ENCODE results near the gene PAPSS2. TPM values are rescaled to one million over a fixed set of nuclear protein-coding genes. Genes with fewer than 3 reads are reported as not detected.

The PAPSS2 gene
- total and polyA plus RNA-seq, 7 experiments from 2014 or later, result 0.05 to 1.6 (median 0.22) TPM

- H3K4me3 ChIP-seq (ENCODE audit: low read length), result no peak overlapping the region
- H3K36me3 ChIP-seq (ENCODE audit: control insufficient read depth in 2 of 3, insufficient read depth in 3 of 3, low read length in 3 of 3), result no peaks in the 10 kb centered on the region
- H3K4me1 ChIP-seq (ENCODE audit: control insufficient read depth in 2 of 2, insufficient read depth in 2 of 2, low read length in 2 of 2), result no peaks in the 10 kb centered on the region
- intact Hi-C loops (cut with micrococcal nuclease), result no loop called here
- Mint-ChIP-seq H3K36me3 (no peaks in the 10 kb centered on the region), H3K27me3 (peaks cover 6 to 18% (median 15%) of the 10 kb centered on the region in 5 donors), H3K4me3 (no peak overlapping the region), H3K9me3 (no peaks in the 10 kb centered on the region), H3K27ac (no peak overlapping the region), H3K4me1 (peaks cover 0 to 2% (median 0%) of the 10 kb centered on the region in 7 donors)
- no peak overlapping the region for H3K27ac ChIP-seq (ENCODE audit: low read depth, low read length)
- no peaks in the 10 kb centered on the region for H3K9me3 ChIP-seq (ENCODE audit: control insufficient read depth in 2 of 3, low read length in 3 of 3)
- POLR2A ChIA-PET, result no interaction called here
- H3K27me3 ChIP-seq (ENCODE audit: control insufficient read depth in 2 of 2, insufficient read depth in 2 of 2, low read length in 2 of 2), result no peaks in the 10 kb centered on the region
- DNase-seq (no peak), ATAC-seq (no peak)
- CTCF ChIA-PET, result no interaction called here
Observed at GRCh38 chr10:87674943-87675342, 15.3 kb downstream of the PAPSS2 start.

GRCh38 chr10:87675396-87676376 is 16.0 kb downstream of the PAPSS2 start:
- Histone ChIP-seq H3K9me3 (ENCODE audit: control insufficient read depth in 2 of 3, low read length in 3 of 3) (no peaks in the 10 kb centered on the region), H3K27ac (ENCODE audit: low read depth, low read length) (no peak overlapping the region), H3K4me3 (ENCODE audit: low read length) (no peak overlapping the region), H3K4me1 (ENCODE audit: control insufficient read depth in 2 of 2, insufficient read depth in 2 of 2, low read length in 2 of 2) (no peaks in the 10 kb centered on the region), H3K36me3 (ENCODE audit: control insufficient read depth in 2 of 3, insufficient read depth in 3 of 3, low read length in 3 of 3) (no peaks in the 10 kb centered on the region), H3K27me3 (ENCODE audit: control insufficient read depth in 2 of 2, insufficient read depth in 2 of 2, low read length in 2 of 2) (no peaks in the 10 kb centered on the region)
- ATAC-seq (no peak), DNase-seq (no peak)
- ChIA-PET POLR2A (interaction anchor here (0.5 kb wide), 1 partner anchor 902 kb away, joined by 4 read pairs; no protein-coding TSS in a partner anchor), CTCF (interaction anchor here (1.4 kb wide), 1 partner anchor 17 kb away, joined by 4 read pairs; no protein-coding TSS in a partner anchor)
- no peaks in the 10 kb centered on the region for H3K9me3 Mint-ChIP-seq
- H3K4me1 Mint-ChIP-seq, result peaks cover 0 to 2% (median 0%) of the 10 kb centered on the region in 7 donors
- H3K27me3 Mint-ChIP-seq, result peaks cover 6 to 19% (median 17%) of the 10 kb centered on the region in 5 donors
- H3K27ac Mint-ChIP-seq, result no peak overlapping the region
- no peak overlapping the region for H3K4me3 Mint-ChIP-seq
- H3K36me3 Mint-ChIP-seq, result no peaks in the 10 kb centered on the region
- intact Hi-C loops (cut with micrococcal nuclease), result no loop called here

- intact Hi-C loops (cut with micrococcal nuclease), result no loop called here
- peaks cover 0 to under 1% (median 0%) of the 10 kb centered on the region in 7 donors for H3K4me1 Mint-ChIP-seq
Observed at GRCh38 chr10:87677595-87677994, 17.9 kb downstream of the PAPSS2 start.

GRCh38 chr10:87678302-87678701 is 18.6 kb downstream of the PAPSS2 start:
- Mint-ChIP-seq H3K4me3 (no peak overlapping the region), H3K4me1 (no peaks in the 10 kb centered on the region), H3K27ac (no peak overlapping the region), H3K27me3 (peaks cover 0 to 17% (median 13%) of the 10 kb centered on the region in 5 donors), H3K9me3 (no peaks in the 10 kb centered on the region), H3K36me3 (no peaks in the 10 kb centered on the region)
- Histone ChIP-seq H3K27ac (ENCODE audit: low read depth, low read length) (no peak overlapping the region), H3K36me3 (ENCODE audit: control insufficient read depth in 2 of 3, insufficient read depth in 3 of 3, low read length in 3 of 3) (no peaks in the 10 kb centered on the region), H3K27me3 (ENCODE audit: control insufficient read depth in 2 of 2, insufficient read depth in 2 of 2, low read length in 2 of 2) (no peaks in the 10 kb centered on the region), H3K4me3 (ENCODE audit: low read length) (no peak overlapping the region), H3K9me3 (ENCODE audit: control insufficient read depth in 2 of 3, low read length in 3 of 3) (no peaks in the 10 kb centered on the region), H3K4me1 (ENCODE audit: control insufficient read depth in 2 of 2, insufficient read depth in 2 of 2, low read length in 2 of 2) (no peaks in the 10 kb centered on the region)
- ChIA-PET POLR2A (no interaction called here), CTCF (no interaction called here)
- ATAC-seq (no peak), DNase-seq (no peak)
- intact Hi-C loops (cut with micrococcal nuclease), result no loop called here

More at GRCh38 chr10:87677595-87677994, 17.9 kb downstream of the PAPSS2 start:
- DNase-seq, result no peak
- H3K36me3 ChIP-seq (ENCODE audit: control insufficient read depth in 2 of 3, insufficient read depth in 3 of 3, low read length in 3 of 3), result no peaks in the 10 kb centered on the region
- ChIA-PET CTCF (no interaction called here), POLR2A (no interaction called here)
- H3K4me3 ChIP-seq (ENCODE audit: low read length), result no peak overlapping the region
- no peaks in the 10 kb centered on the region for H3K9me3 ChIP-seq (ENCODE audit: control insufficient read depth in 2 of 3, low read length in 3 of 3)
- Mint-ChIP-seq H3K27ac (no peak overlapping the region), H3K9me3 (no peaks in the 10 kb centered on the region), H3K36me3 (no peaks in the 10 kb centered on the region), H3K4me3 (no peak overlapping the region), H3K27me3 (peaks cover under 1 to 18% (median 15%) of the 10 kb centered on the region in 5 donors)
- no peak overlapping the region for H3K27ac ChIP-seq (ENCODE audit: low read depth, low read length)
- no peak for ATAC-seq
- H3K4me1 ChIP-seq (ENCODE audit: control insufficient read depth in 2 of 2, insufficient read depth in 2 of 2, low read length in 2 of 2), result no peaks in the 10 kb centered on the region
- H3K27me3 ChIP-seq (ENCODE audit: control insufficient read depth in 2 of 2, insufficient read depth in 2 of 2, low read length in 2 of 2), result no peaks in the 10 kb centered on the region

GRCh38 chr10:87683356-87683755 is 23.7 kb downstream of the PAPSS2 start:
- H3K36me3 Mint-ChIP-seq, result no peaks in the 10 kb centered on the region
- DNase-seq (no peak), ATAC-seq (no peak)
- no peak overlapping the region for H3K27ac Mint-ChIP-seq
- Histone ChIP-seq H3K4me3 (ENCODE audit: low read length) (no peak overlapping the region), H3K9me3 (ENCODE audit: control insufficient read depth in 2 of 3, low read length in 3 of 3) (no peaks in the 10 kb centered on the region), H3K4me1 (ENCODE audit: control insufficient read depth in 2 of 2, insufficient read depth in 2 of 2, low read length in 2 of 2) (no peaks in the 10 kb centered on the region), H3K36me3 (ENCODE audit: control insufficient read depth in 2 of 3, insufficient read depth in 3 of 3, low read length in 3 of 3) (no peaks in the 10 kb centered on the region), H3K27ac (ENCODE audit: low read depth, low read length) (no peak overlapping the region), H3K27me3 (ENCODE audit: control insufficient read depth in 2 of 2, insufficient read depth in 2 of 2, low read length in 2 of 2) (no peaks in the 10 kb centered on the region)
- CTCF ChIA-PET, result no interaction called here
- peaks cover 0 to 14% (median 9%) of the 10 kb centered on the region in 5 donors for H3K27me3 Mint-ChIP-seq
- H3K9me3 Mint-ChIP-seq, result no peaks in the 10 kb centered on the region
- POLR2A ChIA-PET, result no interaction called here
- H3K4me1 Mint-ChIP-seq, result no peaks in the 10 kb centered on the region
- H3K4me3 Mint-ChIP-seq, result no peak overlapping the region
- intact Hi-C loops (cut with micrococcal nuclease), result no loop called here

- no peak for ATAC-seq
- no peaks in the 10 kb centered on the region for H3K4me1 ChIP-seq (ENCODE audit: control insufficient read depth in 2 of 2, insufficient read depth in 2 of 2, low read length in 2 of 2)
- peaks cover 0 to 11% (median 5%) of the 10 kb centered on the region in 5 donors for H3K27me3 Mint-ChIP-seq
- no peak overlapping the region for H3K4me3 ChIP-seq (ENCODE audit: low read length)
- ChIA-PET CTCF (no interaction called here), POLR2A (no interaction called here)
- H3K36me3 Mint-ChIP-seq, result no peaks in the 10 kb centered on the region
- no peaks in the 10 kb centered on the region for H3K36me3 ChIP-seq (ENCODE audit: control insufficient read depth in 2 of 3, insufficient read depth in 3 of 3, low read length in 3 of 3)
- H3K9me3 ChIP-seq (ENCODE audit: control insufficient read depth in 2 of 3, low read length in 3 of 3), result no peaks in the 10 kb centered on the region
- no peak overlapping the region for H3K27ac Mint-ChIP-seq
- no peaks in the 10 kb centered on the region for H3K27me3 ChIP-seq (ENCODE audit: control insufficient read depth in 2 of 2, insufficient read depth in 2 of 2, low read length in 2 of 2)
- no peak overlapping the region for H3K27ac ChIP-seq (ENCODE audit: low read depth, low read length)
- intact Hi-C loops (cut with micrococcal nuclease), result no loop called here
- no peaks in the 10 kb centered on the region for H3K4me1 Mint-ChIP-seq
- no peak for DNase-seq
- H3K4me3 Mint-ChIP-seq, result no peak overlapping the region
- no peaks in the 10 kb centered on the region for H3K9me3 Mint-ChIP-seq
Observed at GRCh38 chr10:87684001-87684638, 24.4 kb downstream of the PAPSS2 start.

Measured in naive thymus-derived CD4-positive, alpha-beta T cell (primary cell).